GM21529 (cell line): ENCODE results near the gene TBC1D22A.
"Not testable (repeated sequence)": the region's sequence is repeated elsewhere in the genome, so short reads cannot be mapped to it uniquely, and the experiment has no call there.

Source experiments
- ATAC-seq: cut with Tn5 transposase; IDR thresholded peaks from one replicate; pipeline ENCODE4 v1.9.1; 2021; ENCODE audit not compliant: unreplicated experiment

Gene TBC1D22A

DNA sequence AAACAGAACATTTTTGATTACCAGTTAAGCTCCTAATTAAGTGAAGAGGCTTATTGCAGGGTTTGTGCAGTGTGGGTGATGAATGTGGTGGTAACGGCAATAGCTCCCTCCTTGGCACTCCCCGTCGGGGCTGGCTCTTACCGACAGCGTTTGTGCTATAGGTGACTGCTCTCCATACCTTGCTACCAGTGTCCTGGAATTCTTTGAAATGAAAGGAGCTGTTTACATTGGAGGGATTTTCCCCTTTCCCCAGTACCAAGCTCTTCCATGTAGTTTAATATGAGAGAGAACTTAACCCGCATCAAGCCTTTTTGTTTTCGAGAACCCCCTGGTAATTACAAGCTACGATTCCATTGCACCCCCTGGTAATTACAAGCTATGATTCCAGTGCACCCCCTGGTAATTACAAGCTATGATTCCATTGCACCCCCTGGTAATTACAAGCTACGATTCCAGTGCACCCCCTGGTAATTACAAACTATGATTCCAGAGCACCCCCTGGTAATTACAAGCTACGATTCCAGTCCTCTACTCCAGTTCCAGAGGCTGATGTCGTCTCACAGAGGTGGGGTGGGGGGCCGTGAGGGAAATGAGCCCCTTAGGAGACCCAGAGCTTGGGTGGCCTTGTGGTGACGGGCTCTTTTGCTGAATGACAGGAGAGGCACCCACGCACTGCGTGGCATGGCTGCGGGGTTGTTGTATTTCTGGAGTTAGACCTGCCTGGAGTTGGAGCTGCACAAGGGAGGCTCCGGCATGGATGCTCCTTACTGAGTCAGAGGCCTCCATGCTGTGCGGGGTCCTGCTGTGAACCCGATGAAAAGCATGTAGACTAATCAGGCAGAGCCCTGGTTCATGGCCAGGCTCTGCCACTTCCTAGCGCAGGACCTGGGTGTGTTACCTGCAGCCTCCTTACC is 205.3 kb downstream of the TBC1D22A start:
- no peak for ATAC-seq

DNA sequence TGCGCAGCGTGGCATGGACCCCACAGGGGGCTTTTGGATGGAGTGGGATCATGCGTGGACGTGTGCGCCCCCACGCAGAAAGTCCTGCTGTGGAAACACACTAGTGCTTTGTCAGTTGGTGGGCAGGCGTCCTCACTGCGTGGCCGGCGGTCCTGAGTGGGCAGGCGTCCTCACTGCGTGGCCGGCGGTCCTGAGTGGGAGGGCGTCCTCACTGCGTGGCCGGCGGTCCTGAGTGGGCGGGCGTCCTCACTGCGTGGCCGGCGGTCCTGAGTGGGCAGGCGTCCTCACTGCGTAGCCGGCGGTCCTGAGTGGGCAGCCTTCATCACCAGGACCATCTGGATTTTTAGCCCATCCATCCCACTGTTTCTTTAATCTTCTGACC is 205.9 kb downstream of the TBC1D22A start:
- no peak for ATAC-seq

DNA sequence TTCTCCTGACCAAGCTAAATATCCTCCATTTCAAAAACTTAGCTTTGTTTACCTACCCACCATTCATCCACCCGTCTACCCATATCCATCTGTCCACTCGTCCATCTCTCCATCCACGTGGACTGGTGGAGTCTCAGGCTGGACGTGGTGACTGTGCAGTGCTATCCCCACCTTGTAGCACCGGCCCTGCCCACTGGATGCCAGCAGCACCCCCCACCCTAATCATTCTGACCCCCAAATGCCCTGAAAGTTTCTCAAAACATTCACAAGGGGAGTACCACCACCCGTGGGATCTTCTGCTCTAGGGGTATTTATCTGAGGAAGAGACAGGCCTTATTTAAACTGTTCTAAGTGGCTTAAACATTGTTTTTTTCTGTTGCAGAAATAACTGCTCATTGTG is 206.4 kb downstream of the TBC1D22A start:
- no peak for ATAC-seq

DNA sequence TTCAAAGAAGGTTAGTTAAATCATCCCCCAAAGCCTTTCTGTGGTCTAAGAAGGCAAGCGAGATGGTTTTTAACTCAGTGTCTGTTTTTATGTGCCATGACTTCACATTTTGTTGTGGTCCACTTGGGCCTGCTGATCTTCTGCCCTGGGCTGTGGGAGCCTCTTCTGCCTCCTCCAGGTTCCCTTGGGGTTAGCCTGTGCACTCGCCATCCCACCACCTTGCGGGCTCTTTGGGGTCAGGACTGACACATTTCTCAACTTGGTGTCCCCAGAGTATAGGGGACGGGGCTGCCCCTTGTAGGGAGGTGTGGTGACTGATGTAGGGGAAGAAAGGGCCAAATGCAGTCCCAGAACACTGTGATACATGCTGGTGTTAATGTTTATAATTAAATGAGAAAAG is 207.0 kb downstream of the TBC1D22A start:
- ATAC-seq = peak; percentile 86

DNA sequence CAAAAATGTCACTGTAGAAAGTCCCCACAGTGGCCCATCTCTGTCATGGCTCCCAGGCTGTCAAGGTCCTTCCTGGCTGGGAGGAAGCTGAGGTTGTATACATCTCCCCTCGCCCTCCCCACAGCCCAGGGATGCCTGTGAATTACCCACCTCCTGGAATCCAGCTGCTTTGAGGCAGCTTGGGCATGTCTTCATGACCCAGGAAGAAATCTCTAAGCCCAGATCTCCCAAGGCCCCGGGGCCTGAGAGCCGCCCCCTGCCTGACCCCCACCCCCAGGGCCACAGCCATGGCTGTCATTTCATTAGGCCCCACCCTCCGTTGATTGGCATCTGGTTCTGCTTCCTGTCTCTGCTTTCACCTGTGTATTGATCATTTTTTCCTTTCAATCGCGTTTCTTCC is 207.5 kb downstream of the TBC1D22A start:
- ATAC-seq = peak; percentile 30

- ATAC-seq = no peak
These were observed 208.1 kb downstream of the TBC1D22A start for GRCh38 chr22:46970411-46971098.

- no peak for ATAC-seq
These were observed 208.8 kb downstream of the TBC1D22A start for GRCh38 chr22:46971099-46971763.

- ATAC-seq = no peak
These were observed 209.3 kb downstream of the TBC1D22A start for GRCh38 chr22:46971764-46972125.

DNA sequence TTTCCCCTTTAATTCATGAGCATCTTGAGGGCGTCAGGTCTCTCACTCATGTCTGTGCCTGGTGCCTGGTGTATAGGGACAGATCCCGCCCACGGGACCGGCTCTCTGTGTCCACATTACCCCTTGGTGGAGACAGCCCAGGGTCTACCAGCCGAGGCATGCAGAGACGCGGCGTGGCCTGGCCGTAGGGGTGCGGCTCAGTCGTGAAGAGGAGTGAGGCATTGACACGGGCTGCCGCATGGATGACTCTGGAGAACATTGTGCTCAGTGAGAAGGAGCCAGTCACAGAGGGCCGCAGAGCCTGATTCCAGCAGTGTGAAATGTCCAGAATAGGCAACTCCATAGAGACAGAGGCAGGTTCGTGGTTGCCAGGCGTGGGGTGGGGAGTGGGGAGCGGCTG is 209.8 kb downstream of the TBC1D22A start:
- ATAC-seq = no peak

DNA sequence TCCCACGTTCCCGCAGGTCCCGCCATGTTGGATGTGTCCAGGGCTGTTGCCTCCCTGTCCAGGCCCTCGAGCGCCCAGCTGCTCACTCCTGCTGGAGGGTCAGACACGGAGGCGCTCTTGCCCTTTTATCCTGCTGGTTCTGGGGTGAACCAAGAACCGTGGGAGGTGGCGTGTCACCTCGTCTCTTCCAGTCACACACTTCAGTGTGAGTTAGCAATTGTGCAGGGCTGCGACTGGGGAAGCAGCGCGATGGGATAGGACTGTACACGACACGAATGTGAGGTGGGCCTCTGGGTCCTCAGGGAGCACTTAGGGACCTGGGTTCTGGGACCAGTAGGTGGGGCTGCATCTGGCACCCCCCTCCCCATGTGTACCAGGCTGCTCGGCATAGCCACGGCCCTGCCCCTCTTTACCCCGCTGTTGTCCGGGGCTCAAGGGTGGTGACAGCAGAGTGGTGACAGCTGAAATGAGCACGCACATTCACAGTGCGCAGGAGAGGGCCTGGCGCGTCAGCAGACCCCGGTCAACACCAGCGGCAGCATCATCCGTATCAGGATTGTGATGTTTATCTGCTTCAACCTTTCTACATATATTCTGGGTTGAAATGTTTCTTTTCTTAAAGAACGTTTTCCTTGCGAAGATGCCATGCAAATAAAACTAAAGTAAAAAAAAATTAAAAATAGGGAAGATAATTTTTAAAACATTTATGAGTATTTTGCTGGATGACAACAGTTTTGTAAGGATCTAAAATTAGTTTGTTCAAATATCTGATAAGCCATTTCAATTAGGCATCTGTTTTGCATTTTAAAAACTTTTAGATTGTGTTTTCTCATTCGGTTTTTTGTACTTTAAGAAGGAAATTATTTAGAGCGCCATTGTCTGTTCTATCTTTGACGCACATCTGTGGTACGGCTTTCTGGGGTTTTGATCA is 210.7 kb downstream of the TBC1D22A start:
- no peak for ATAC-seq

- ATAC-seq = no peak
These were observed 211.6 kb downstream of the TBC1D22A start for GRCh38 chr22:46974077-46974476.

DNA sequence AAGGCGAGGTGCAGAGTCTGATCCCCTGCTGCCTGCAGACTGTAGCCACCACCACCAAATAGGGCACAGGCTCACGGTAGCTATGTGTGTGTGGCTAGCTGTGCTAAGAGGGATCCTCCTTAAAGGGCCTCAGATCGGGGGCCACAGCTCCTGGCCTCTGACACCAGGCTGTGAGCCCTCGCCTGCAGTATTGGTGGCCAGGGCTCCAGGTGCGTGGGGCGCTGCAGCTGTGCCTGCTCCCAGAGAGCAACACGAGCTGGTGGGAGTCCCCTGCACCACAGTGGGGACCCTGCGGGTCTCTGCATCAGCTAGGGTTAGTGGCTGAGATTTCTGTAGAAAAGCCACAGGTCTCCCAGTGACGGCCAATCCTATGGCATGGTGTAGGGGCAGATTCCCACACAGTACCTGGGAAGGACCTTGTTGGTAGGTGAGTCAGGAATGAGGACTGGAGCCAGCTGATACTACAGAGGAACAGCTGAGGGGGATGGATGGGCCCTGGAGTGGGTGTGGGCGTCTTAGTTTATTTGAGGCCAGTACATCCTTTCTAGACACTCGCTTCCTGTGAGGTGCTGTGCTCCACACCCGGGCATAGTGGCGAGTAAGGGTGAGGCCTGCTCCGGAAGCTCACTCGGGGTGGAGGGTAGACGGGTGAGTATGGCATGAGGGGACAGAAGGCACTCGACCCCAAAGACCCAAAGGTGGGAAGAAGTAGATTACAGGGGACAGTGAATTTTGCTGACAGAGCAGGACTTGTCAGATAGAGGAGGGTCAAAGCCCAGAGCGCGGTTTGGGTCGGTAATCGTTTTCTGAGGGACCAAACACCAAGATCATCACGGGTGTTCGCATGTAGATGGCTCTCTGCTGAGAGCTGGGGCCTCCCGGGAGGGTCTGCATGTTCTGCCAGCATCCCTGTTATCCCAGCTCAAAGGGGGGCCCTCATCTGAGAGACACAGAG is 212.5 kb downstream of the TBC1D22A start:
- ATAC-seq = no peak

- ATAC-seq = no peak
These were observed 213.7 kb downstream of the TBC1D22A start for GRCh38 chr22:46976143-46976542.

DNA sequence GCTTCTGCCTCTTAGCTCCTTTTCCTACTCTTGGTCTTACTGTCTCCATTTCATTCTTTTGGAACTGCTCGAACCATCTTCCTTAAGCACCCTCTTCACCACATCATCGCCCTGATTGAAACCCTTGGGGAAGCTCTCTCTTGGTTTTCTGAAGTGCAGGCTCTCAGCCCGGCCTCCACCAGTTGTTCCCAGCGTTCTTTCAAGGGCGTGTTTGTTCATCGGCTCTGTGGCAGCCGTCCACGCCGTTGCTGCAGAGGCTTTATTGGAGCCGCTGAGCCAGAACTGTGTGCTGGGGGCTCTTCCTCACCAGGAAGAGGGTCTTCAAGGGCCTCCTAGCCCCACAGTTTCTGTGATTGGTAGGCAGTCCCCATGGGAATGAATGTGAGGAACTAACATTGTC is 214.1 kb downstream of the TBC1D22A start:
- ATAC-seq = no peak

DNA sequence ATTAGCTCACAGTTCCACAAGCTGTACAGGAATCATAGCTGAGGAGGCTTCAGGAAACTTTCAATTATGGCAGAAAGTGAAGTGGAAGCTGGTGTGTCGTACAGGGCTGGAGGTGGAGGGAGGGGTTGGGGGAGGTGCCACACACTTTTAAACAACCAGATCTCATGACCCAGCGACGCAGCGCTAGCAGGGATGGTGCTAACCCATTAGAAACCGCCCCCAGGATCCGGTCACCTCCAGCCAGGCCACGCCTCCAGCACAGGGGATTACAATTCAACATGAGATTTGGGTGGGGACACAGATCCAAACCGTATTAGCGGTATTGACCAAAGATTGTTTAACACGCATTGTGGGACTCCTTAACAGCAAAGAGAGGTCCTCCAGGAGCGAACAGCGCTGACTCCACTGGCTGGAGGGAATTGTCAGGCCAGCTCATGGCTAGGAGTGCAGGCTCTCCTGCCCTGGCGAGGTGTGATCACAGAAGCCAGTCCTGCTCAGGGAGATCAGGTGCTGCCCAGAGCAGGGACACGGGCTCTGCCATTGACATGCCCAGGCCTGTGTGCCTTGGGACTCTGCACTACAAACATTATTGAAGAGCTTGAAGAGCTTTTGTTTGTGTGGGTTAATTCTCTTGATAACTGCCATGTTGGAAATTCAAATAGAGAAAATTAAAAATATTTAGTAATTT is 215.3 kb downstream of the TBC1D22A start:
- ATAC-seq = no peak

GRCh38 chr22:46978668-46979067 is 216.2 kb downstream of the TBC1D22A start:
- ATAC-seq = not testable (repeated sequence)

DNA sequence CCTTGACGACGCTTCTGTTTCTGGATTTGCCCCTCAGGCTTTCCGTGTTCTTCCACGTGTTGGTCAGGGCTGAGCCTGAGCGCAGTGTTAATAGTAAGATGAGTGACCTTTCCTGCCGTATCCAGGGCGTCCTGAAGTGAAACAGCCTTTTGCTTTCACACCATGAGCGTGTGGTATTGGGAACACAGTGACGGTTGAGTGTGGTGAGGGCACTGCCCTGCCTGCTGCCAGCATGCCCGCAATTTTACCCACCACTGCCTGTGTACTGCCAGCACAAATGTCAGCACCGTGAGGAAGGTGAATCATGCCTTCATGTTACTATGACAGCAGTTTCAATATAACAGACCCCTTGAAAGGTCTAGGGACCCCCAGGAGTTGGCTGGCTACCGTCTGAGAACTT is 217.1 kb downstream of the TBC1D22A start:
- ATAC-seq = no peak

DNA sequence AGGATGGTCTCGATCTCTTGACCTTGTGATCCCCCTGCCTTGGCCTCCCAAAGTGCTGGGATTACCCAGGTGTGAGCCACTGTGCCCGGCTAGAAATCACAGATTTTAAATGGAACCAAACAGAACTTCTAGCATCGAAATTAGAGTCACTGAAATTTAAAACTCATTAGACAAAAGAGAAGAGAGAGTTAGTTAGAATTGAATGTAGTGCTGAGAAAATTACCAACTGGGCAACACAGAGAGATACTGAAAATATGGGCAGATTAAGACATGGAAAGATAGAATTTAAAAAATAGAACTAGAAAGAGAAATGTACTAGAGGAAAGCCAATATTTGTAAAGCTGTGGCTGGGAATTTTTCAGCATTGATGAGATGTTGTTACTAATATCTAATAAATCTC is 217.9 kb downstream of the TBC1D22A start:
- ATAC-seq = no peak

- ATAC-seq = no peak
These were observed 220.2 kb downstream of the TBC1D22A start for GRCh38 chr22:46982635-46983034.
